HG03432 (cell line): ENCODE data around the gene LAG3.

Experiments used
- ATAC-seq: cut with Tn5 transposase; IDR thresholded peaks from one replicate; pipeline ENCODE4 v1.9.1; 2021; ENCODE audit warnings: mild to moderate bottlenecking, moderate library complexity; ENCODE audit not compliant: unreplicated experiment

LAG3 gene

DNA sequence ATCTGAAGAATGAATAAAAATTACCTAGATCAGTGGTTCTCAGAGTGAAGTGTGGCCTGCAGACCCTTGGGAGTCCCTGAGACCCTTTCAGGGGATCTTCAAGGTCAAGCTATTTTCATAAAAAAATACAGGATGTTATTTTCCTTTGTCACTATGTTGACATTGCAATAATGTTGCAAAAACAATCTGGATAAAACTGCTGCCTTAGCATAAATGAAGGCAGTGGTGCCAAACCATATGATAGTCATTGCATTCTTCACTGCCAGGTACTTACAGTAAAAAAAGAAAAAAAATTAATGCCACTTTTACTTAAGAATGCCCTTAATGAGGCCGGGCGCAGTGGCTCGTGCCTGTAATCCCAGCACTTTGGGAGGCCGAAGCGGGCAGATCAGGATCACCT, 15.0 kb downstream of the LAG3 start:
- ATAC-seq: no peak

- no peak for ATAC-seq
These were observed 16.9 kb downstream of the LAG3 start, which contains the start of gene CD4 for GRCh38 chr12:6788972-6789924. Gene CD4, plus strand, starts transcription at chr12:6789528. Its CDS starts 10,611 bp downstream, at chr12:6800139.

DNA sequence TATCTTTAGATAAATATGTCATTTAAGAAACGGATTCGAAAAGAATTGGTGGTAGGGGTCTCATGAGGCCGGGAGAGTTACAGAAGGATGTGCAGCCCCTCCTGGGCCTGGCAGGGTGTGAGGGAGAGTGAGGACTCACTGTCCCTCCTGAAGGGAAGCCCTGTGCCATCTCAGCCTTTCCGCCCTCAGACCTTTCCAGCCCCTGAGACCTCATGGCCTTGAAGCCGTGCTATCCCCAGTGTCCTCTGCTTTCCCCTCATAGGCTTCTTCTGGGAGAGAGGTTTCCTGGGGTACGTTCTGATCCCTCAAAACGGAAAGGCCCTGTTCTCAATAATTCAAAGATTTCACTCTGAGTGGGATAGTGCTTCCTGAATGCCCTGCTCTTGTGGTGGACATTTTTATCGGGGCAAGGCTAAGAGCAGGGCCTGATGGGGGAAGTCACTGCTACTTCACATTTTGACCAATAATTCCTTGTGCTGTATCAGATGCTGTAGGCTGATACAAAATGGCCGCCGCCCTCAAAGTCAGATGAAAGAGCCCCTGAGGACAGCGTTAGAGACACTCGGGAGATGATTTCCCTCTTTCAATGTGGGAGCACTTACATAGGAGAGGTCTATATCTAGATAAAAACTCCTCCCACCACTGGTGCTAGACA, 18.3 kb downstream of the LAG3 start:
- ATAC-seq: no peak

- no peak for ATAC-seq
These were observed 19.7 kb downstream of the LAG3 start for GRCh38 chr12:6791931-6792520.

DNA sequence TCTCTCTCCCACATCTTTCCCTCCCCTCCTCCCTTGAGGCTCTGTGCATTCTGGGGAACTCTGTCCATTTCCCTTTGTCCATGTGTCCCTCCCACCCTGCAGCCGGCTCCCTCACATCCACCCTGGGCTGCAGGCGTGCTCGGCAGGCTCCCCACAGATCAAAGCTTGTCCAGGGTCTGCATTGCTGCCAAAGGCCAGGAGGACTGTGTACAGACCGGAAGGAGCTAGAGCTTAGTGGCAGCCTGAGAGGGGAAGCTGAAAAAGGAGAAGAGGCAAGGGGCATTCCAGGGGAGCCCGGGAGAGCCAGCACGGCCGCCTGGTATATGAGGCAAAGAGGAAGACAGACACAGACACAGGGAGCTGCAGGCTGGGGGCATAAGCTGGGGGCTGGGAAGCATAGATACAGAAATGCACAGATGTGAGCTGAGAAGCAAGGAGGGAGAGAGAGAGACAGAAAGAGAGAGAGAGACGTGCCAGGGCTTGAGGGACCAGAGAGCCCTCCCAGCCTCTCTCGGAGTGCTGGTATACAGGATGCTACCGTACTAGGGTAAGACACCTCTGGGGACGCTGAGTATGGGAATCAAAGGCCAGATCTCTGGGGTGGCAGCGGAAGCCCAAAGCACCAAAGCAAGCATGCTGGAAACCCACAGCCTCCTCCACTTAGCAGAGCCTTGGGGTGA, 20.3 kb downstream of the LAG3 start:
- peak; percentile 44 for ATAC-seq

GRCh38 chr12:6795088-6795487, 22.8 kb downstream of the LAG3 start:
- no peak for ATAC-seq

DNA sequence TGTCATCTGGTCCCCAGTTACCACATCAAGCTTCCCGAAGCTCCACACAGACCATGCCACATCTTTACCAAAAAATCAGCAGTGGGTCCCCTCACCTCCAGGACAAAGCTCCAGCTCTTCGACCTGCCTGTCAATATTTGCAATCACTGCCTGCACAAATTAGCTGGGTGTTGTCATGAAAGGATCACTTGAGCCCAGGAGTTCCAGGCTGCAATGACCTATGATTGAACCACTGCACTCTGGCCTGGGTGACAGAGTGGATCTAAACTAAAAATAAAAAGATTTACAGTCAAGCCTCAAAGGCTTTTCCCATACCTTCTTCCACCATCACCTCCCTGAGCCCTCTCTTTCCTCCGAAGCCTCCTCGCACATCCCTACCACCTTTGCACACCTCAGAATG, 24.3 kb downstream of the LAG3 start:
- no peak for ATAC-seq

- no peak for ATAC-seq
These were observed 26.8 kb downstream of the LAG3 start for GRCh38 chr12:6799147-6799546.

DNA sequence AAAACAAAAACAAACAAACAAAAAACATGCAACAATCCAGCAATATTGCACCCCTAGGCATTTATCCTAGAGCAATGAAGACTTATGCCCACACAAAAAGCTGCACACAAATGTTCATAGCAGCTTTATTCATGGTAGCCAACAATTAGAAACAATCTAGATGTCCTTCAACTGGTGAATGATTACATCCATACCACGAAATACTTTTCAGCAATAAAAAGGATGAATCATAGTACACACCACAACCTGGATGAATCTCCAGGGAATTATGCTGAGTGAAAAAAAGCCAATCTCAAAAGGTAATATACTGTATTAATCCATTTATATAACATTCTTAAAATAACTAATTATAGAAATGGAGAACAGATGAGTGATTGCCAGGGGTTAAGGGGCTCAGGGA, 34.9 kb downstream of the LAG3 start:
- no peak for ATAC-seq

GRCh38 chr12:6809056-6809455, 36.7 kb downstream of the LAG3 start:
- ATAC-seq: no peak

DNA sequence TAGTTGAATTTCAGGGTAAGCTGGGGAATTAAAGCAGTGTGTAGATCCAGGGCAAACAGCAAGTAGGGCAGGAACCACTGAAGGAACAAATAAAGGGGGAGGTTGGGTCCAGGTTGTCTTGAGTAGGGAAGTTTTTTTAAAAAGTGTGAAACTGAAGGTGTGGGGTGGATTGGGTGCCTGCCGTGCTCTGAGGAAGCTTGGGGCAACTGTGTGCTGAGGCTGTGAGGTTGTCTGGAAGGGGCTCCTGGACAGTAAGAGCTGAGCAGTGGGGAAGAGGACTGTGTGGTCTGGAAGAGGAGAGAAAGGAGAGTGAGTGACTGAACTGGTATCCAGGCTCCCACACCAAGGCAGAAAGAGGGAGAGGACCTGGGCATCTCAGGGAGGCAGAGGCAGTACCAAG, 38.4 kb downstream of the LAG3 start:
- no peak for ATAC-seq

GRCh38 chr12:6813363-6813762, 41.0 kb downstream of the LAG3 start:
- no peak for ATAC-seq

- no peak for ATAC-seq
These were observed 44.3 kb downstream of the LAG3 start for GRCh38 chr12:6816598-6816997.

- no peak for ATAC-seq
These were observed 44.8 kb downstream of the LAG3 start for GRCh38 chr12:6817098-6817497.

- ATAC-seq: no peak
These were observed 45.4 kb downstream of the LAG3 start for GRCh38 chr12:6817662-6818157.

GRCh38 chr12:6818222-6818621, 45.9 kb downstream of the LAG3 start:
- ATAC-seq: no peak

GRCh38 chr12:6818645-6819044, 46.3 kb downstream of the LAG3 start:
- no peak for ATAC-seq

GRCh38 chr12:6819106-6820030, 47.0 kb downstream of the LAG3 start:
- ATAC-seq: no peak

DNA sequence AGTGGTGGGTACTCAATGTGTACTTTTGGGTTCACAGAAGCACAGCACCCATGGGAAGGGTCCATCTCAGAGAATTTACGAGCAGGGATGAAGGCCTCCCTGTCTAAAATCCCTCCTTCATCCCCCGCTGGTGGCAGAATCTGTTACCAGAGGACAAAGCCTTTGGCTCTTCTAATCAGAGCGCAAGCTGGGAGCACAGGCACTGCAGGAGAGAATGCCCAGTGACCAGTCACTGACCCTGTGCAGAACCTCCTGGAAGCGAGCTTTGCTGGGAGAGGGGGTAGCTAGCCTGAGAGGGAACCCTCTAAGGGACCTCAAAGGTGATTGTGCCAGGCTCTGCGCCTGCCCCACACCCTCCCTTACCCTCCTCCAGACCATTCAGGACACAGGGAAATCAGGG, 47.8 kb downstream of the LAG3 start:
- no peak for ATAC-seq
